Measurements from ENCODE around the gene TRPM5. TPM values are rescaled to one million over a fixed set of nuclear protein-coding genes. Genes with fewer than 3 reads are reported as not detected.
"Not testable (repeated sequence)": the region's sequence is repeated elsewhere in the genome, so short reads cannot be mapped to it uniquely, and the experiment has no call there.

The TRPM5 gene
- total and polyA plus RNA-seq, 2 of the 4 experiments (the other 2 are of a cell fraction) = not detected

DNA sequence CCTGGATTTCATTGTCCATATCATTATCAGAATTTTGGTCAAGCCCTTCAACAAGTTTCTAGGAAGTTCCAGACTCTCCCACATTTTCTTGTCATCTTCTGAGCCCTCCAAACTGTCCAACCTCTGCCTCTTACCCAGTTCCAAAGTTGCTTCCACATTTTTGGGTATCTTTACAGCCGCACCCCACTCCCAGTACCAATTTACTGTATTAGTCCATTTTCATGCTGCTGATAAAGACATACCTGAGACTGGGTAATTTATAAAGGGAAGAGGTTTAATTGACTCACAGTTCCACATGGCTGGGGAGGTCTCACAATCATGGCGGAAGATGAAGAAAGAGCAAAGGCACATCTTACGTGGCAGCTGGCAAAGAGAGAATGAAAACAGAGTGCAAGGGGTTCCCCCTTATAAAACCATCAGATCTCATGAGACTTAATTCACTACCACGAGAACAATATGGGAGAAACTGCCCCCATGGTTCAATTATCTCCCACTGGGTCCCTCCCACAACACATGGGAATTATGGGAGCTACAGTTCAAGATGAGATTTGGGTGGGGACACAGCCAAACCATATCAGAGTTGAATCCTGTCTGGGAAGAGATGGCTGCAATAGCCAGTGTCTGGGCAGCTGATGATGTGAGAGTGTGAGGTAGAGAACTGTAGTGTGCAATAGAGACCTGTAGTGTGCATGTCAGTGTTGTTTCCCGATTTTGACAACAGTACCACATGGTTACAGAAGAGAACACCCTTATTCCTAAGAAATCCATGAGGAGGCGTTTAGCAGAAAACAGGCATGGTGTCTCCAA is 36.0 kb upstream of the TRPM5 start:
- H2BK20ac ChIP-seq (ENCODE audit: low read depth, low read length); H3K23ac ChIP-seq (ENCODE audit: low read depth, low read length); intact Hi-C loops (cut with micrococcal nuclease); H3K56ac ChIP-seq (ENCODE audit: extremely low read depth, insufficient read depth, low read length); H3K18ac ChIP-seq (ENCODE audit: low read depth, low read length); POLR2A ChIA-PET (ENCODE audit: unreplicated experiment); dilution Hi-C loops (cut with HindIII; ENCODE audit: low sequenced_read_pairs, unreplicated experiment); H3K27ac ChIP-seq (ENCODE audit: insufficient read depth, low read length); H4K20me1 ChIP-seq (ENCODE audit: insufficient read depth, low read length); H2AFZ ChIP-seq (replicated peaks; ENCODE audit: low read length, poor library complexity); H3K9me3 ChIP-seq (ENCODE audit: control insufficient read depth, insufficient read depth, low read length); H3K4ac ChIP-seq (ENCODE audit: low read depth, low read length); H2BK120ac ChIP-seq (ENCODE audit: low read depth, low read length); H4K5ac ChIP-seq (ENCODE audit: low read depth, low read length); ATAC-seq (ENCODE audit: low read depth); H3K4me2 ChIP-seq (ENCODE audit: low read depth, low read length); DNase-seq; H3K4me1 ChIP-seq (ENCODE audit: control insufficient read depth, insufficient read depth, low read length); H3K9ac ChIP-seq (ENCODE audit: low read depth, low read length); in situ Hi-C loops (cut with MboI; ENCODE audit: low sequenced_read_pairs); H3K36me3 ChIP-seq (ENCODE audit: control insufficient read depth, insufficient read depth, low read length); H3K79me1 ChIP-seq (ENCODE audit: low read depth in 1 of 2, low read length in 2 of 2); H4K91ac ChIP-seq (ENCODE audit: insufficient read depth, low read depth, low read length); BruUV-seq (replicated peaks); H3K9me1 ChIP-seq (ENCODE audit: insufficient read depth, low read length); H2AK5ac ChIP-seq (ENCODE audit: low read depth, low read length); H3K14ac ChIP-seq (replicated peaks; ENCODE audit: low read depth, low read length); CTCF ChIA-PET; H2AK9ac ChIP-seq (replicated peaks; ENCODE audit: low read depth, low read length, poor library complexity); H3K4me3 ChIP-seq (ENCODE audit: insufficient read depth, low read depth, low read length); H2BK5ac ChIP-seq (ENCODE audit: low read depth, low read length, poor library complexity, severe bottlenecking); H4K8ac ChIP-seq (ENCODE audit: low read depth in 2 of 2, low read length in 2 of 2); H2BK15ac ChIP-seq (ENCODE audit: low read depth, low read length): not testable (repeated sequence)
- no CpG with 5 or more reads among the region's 6 CpGs for WGBS, 2 experiments (ENCODE audit: extremely low coverage in 2 of 2, insufficient read length in 1 of 2)
- peaks cover 33% of the 10 kb centered on the region for H3K27me3 ChIP-seq (ENCODE audit: control insufficient read depth, insufficient read depth, low read length)
